DMS53 (cell line): ENCODE measurements around the gene PTPRN2.
"Not testable (repeated sequence)": the region's sequence is repeated elsewhere in the genome, so short reads cannot be mapped to it uniquely, and the experiment has no call there.

ENCODE experiments used
- DNase-seq: peaks from one replicate; lab custom pipeline; 2025; lab: John Stamatoyannopoulos, UW

Gene PTPRN2

DNA sequence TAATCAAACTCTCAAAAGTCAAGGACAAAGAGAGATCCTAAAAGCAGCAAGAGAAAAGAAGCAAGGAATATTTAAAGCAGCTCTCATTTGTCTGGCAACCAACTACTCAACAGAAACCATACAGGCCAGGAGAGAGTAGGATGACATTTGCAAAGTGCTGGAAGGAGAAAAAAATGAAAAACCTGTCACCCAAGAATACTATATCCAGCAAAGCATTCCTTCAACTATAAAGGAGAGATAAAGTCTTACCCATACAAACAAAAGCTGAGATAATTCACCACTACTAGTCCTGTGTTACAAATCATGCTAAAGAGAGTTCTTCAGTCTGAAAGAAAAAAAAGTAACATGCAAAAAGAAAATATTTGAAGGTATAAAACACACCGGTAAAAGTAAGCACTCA is 357.7 kb downstream of the PTPRN2 start:
- DNase-seq: no peak

DNA sequence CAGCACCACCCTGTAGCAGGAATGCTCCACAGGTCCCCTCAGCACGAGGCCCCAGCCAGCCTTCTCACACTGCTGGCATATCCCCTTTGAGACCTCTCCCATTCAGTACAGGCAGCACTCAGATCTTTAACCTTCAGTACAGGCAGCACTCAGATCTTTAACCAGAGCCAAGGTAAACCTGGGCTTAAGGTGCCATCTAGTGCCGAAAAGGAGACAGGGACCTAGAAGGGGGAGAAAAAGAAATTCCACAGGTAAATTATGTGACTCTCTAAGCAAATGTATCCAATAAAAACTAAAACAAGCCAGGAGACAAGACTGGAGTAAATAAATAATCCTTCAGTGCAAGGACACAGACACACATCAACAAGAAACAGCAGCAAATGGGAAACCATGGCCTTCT is 358.6 kb downstream of the PTPRN2 start:
- peak; percentile 59 for DNase-seq

DNA sequence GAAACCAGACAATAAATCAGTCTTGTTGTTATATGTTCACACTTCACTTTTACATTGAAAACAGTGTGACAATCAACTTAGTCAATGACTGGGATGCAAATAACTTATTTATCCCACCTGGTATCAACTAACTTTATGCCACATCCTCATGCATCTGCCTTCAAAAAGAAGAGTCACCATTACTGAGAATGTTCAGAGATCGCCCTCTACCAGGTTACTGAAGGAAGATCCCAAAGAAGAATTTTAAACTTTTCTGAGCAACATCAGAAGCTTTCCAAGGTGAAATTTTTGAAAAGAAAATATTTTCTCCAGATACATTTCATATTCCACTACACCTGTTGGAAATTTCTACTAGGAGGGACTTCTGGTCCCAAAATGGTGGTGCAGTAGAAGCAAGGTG is 359.5 kb downstream of the PTPRN2 start:
- DNase-seq: no peak

DNA sequence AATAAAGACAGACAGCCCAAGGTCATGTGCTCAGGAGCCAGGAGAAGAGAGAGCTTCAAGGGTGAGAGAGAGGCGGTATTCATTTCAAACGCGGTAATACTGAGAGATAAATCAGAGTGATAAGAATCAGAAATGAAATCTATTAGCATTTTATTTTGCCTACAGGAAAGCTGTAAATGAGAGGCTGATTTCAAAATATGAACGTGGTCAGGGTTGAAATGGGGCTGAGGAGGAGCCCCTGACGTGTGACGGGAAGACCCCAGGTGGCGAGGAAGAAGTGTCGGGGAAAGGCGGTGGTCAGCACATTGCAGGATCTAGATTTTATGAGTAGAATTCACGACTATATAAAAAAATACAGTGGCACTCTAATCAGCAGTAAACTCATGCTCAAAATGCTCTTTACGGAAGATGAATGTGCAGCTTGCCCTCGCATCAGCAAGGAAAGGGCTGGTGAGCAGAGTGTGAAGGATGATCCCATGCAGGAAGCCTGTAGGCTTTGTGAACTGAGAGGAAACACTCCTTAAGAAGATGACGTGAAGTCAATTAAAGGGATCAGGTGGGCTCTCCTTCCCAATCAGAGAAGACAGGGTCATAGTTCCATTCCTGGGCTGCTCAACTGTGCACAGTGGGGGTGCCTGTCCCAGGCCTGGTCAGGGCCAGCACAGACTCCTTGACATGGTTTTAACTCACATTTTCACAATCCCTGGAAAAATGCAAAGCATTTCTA is 360.2 kb downstream of the PTPRN2 start:
- DNase-seq: no peak

DNA sequence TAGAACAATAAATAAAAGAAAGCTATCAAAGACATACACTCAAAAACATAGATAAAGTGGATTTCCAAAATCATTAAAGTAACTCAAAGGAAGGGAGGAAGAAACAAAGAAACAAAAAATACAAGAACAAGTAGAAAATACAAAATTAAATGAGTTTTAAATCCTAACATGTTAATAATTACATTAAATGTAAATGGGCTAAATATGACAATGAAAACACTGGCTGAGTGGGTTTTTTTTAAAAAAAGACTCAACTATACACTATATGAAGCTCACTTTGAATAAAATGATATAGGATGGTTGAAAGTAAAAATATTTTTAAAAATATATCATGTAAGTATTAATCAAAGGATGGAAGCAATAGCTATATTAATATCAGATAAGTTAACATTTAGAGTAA is 371.4 kb downstream of the PTPRN2 start:
- DNase-seq: no peak

DNA sequence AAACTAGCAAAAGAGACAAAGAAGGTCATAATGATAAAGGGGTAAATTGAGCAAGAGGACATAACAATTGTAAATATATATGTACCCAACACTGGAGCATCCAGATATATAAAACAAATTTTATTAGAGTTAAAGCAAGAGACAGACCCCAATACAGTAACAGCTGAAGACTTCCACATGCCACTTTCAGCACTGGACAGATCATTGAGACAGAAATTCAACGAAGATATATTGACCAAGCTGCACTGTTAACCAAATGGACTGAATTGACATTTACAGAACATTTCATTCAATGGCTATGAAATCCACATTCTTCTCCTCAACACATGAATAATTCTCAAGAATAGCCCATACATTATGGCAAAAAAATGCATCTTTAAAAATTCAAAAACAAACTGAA is 378.2 kb downstream of the PTPRN2 start:
- no peak for DNase-seq

DNA sequence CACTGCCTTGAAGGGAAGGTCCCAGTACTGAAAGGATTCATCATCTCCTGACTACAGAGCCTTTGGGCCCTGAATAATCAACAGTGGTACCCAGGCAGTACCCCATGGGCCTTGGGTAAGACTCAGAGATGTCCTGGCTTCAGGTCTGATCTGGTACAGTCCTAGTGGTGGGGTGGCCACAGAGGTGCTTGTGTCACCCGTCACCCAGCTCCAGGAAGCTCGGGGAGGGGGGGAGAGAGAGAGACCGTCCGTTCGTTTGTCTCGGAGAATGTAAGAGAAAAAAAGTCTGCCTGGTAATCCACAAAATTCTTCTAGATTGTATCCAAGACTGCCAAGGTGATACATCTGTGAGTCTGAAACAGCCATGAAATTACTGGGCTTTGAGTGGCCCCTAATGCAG is 381.3 kb downstream of the PTPRN2 start:
- no peak for DNase-seq

DNA sequence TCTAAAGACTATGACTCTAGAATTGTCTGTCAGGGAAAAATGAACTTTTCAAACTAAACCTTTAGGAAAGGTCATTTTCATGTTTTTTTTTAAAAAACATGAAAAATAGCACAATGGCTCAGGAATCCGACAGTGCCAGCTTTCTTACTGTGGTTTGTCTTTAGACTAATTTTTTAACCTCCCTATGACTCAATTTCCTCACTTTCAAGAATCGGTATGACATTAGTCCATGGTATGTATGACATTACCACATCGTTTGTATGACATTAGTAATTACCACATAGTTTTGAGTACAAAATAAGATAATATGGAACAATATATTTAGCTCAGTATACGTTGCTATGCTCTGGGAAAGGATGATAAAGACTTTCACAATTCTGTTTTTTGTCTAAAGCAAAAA is 383.2 kb downstream of the PTPRN2 start:
- no peak for DNase-seq

DNA sequence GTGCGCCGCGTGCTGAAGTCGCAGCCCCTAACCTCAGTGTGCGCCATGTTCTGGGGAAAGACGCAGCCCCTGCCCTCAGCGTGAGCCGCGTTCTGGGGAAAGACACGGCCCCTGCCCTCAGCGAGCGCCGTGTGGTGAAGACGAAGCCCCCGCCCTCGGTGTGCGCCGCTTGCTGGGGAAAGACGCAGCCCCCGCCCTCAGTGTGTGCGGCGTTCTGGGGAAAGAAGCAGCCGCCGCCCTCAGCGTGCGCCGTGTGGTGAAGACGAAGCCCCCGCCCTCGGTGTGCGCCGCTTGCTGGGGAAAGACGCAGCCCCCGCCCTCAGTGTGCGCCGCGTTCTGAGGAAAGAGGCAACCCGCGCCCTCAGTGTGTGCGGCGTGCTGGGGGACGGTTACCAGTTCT is 383.7 kb downstream of the PTPRN2 start:
- DNase-seq: not testable (repeated sequence)

DNA sequence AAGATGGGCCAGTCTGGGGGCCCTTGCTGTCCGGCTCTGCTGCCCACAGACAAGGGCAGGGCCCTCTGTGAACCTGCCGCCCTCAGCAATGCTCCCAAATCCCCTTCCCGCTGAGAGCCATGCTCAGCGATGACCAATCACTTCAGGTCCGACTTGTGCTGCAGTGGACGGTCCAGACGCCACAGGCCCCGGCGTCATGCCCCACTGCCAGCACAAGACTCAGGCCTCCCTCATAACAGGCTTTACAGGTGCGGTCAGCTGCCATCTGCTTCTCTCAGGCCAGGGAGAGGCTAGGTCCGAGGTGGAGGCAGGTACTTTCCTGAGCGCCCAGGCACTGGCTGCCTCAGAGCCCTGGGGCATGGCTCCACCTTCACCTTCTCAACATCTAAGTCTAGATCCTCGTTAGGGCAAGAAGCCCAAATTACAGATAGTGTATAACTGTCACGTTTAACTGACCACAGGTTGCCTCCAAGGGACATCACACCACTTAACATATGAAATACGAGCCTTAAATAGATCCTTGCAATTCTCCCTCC is 393.2 kb downstream of the PTPRN2 start:
- DNase-seq: no peak

DNA sequence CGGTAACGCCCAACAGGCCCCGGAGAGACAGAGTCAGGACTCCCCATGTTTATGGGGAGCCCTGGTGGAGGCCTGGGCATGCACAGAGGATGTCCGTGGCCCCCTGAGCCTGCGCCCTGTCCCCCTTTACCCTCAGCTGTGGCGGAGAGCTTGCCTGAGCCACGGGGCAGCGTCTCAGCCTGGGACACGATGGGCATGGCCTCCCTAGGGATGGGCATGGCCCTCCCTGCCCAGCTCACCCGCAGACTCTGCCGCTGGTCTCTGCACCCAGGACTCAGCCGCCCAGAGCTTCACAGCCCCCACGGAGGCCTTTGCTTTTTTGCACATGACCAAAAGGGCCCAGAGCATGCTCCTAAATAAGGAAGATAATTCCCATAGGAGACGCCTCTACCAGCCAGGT is 394.2 kb downstream of the PTPRN2 start:
- DNase-seq: no peak

DNA sequence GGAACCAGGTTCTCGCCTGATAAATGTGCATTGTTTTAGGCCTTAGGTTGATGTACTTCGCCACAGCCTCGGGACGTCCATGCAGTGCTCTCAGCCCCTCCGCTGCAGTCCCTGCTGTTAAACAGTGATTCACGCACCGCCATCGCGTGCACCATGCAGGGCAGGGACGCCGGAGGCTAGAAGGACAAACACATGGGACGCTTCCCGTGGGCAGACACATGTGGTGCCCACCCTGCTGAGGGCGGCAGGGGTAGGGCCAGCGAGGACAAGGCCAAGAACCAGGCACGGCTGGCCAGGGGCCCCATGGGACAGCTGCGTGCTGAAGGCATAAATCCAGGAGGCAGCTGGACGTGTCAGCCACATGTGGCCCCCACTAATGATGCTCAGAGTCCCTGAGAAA is 394.7 kb downstream of the PTPRN2 start:
- no peak for DNase-seq

DNA sequence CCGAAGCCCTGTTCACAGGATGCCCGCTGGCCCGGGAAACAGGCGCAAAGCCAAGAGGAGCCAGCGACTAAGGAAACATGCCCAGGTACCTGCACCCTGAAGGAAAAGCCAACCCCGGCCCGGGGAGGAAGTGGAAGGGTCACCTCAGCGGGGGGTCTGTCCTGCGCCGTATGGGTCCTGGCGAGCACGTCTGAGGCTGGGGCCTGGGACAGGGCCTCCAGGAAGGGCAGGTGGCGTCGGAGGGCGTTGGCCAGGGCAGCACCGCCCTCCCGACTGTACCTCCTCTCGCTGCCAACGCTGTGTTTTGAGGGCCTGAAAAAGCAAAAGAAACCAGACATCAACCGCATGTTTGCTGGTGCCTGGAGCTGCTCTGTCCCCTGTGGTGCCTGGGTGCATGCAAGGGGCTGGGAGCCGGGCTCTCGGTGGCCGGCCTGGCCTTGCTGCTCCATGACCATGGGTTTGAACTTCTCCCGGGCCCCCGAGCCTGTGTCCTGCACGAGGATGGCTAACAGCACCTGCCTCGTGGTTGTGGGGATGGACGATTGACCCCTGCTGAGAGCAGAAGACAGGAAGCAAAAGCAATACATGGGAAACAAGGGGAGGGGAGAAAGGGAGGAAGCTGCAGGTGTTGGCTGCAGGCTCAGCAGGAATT is 395.3 kb downstream of the PTPRN2 start:
- no peak for DNase-seq

DNA sequence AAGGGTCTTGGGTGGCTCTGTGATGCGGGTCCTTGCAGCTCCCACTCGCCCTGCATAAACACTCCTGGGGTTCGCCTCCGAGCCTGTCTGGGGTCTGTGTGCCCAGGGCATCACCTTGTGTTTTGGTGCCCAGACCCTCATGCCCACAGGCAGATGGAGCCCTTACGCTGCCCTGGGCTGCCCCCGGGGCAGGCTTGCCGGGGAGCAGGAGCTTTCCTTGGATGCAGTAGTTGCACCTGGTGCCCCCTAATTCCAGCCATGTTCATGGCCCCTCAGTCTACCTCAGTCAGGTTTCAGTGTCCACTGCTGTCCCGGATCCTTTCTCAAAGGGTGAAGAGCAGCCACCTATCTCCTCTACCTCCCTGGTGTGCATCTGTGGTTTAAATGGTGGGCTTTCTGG is 396.0 kb downstream of the PTPRN2 start:
- no peak for DNase-seq

DNA sequence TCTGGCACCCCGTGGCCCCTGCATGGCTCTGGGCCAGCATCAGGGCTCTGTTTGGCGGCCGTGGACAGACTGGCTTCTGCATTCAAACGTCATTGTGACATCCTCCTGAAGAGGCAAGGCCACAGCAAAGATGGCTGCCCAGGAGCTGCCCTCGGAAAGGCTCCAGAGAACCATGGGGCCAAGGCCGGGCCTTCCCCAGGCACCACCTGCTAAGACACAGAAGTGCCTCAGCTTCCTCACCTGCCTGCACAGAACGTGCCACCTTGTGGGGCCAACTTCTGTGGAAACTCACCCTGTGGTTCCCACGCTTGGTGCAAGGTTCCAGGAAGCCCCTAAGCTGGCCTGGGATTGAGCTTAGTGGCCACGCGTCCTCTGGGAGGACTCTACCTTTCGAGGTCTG is 396.9 kb downstream of the PTPRN2 start:
- no peak for DNase-seq

DNA sequence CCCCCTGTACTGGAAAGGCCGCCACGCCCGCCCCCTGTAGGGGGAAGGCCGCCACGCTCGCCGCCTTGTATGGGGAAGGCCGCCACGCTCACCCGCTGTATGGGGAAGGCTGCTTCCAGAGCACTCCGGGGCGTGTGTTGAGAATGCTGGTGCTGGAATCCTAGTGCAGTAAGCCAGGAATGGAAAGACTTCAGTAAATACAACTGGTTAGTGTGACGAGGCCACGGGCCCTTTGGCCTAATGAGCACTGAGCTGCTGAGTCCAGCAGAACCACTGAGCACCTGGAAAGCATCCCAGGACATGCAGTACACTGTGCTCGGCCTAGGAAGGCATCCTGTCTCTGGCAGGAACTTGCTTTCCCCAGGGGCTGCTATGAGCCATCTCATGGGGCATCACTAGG is 398.9 kb downstream of the PTPRN2 start:
- DNase-seq: no peak

DNA sequence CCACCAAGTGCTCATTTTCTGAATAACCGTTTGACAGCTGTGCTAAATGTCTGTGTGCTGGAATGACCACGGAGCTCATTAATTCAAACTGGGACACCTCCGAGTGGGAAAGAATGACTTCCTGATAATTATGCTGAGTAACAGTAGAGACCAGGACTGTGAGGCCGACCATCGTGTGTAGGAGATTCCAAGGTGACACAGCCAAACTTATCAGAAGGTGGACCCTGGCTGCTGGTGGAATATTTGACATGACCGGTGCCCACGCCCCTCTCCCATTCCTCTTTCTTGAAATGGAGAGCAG is 400.0 kb downstream of the PTPRN2 start:
- DNase-seq: no peak

DNA sequence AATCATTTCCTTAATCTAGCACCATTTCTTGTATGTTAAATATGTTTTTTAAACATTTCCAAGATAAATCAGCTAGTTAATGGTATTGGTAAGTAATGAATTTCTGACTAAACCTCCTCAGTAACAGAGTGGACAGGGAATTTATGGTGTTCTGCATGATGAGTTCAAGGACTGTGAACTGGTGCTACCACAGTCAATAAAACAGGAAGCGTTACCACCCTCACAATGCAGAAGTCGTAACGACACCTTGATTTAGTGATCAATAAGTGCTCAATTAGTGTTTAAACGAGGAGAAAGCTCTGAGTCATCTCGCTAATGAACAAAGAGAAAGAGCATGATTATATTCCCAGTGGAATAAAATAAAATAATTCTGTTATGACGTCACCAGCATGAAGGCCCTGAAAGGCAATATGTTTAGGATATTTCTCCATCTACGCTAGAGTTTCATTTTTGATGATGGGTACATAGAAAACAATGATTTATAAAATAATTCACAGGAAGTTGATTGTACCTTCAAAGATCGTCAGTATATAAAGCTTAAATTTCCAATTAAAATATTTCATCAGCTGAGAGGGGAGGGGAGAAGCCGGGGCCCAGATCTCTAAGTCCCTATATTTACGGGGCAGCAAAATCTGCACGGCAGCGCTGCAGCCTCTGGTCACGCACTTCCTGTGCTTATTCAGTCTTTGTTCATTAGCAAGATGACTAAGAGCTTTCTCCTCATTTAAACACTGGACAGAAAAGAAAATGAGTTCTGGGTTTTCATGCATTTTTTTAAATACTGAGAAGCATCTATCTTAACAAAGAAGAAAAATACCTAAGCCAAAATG is 400.5 kb downstream of the PTPRN2 start:
- no peak for DNase-seq

DNA sequence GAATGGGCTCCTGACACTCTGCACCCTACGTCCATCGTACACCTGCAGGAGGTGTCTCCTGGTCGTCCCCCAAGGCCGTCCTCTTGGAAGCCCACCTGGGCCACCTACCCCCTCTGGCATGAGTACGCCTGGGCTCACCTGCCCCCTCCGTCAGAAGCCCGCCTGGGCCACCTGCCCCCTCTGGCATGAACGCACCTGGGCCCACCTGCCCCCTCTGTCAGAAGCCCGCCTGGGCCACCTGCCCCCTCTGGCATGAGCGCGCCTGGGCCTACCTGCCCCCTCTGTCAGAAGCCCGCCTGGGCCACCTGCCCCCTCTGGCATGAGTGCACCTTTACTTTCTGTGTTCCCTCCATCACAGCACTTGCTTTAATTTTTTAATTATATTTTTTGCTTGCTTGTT is 401.2 kb downstream of the PTPRN2 start:
- DNase-seq: no peak

DNA sequence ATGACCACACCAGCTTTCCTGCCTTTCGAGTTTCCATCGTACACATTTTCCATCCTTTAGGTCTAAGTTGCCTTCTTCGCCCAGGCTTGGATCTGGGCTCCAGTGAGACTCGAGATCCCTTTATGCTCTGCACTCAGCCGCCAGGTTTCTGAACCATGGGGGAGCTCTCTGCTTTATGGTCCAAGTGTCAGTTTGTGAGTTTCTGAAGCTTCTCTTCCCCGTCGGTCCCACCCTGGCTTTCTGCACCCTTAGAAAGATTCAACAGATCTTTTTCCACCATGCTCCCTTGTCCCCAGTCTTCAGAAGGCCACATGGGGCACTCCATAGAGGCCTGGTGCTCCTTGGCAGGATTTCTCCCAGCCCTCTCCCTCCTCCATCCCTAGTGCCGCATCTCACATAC is 402.0 kb downstream of the PTPRN2 start:
- DNase-seq: no peak

DNA sequence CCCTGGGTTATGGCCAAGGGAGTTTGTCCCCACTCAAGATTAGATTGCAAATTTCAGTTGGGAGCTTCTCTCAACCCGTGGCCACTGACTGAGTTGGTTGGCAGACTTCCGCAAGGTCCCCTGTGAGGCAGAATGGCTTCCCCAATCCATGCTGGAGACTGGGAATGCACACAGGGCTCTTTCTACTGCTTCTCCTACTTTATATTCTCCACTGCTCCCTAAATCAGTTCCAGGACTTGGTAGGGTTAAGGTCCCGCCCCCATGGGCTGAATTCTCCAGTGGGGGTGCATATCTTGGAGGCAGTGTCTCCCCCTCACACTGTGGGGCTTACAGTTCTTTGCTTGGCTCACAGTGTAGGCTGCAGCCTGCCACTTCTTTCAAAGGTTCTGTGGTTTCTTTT is 404.2 kb downstream of the PTPRN2 start:
- no peak for DNase-seq

DNA sequence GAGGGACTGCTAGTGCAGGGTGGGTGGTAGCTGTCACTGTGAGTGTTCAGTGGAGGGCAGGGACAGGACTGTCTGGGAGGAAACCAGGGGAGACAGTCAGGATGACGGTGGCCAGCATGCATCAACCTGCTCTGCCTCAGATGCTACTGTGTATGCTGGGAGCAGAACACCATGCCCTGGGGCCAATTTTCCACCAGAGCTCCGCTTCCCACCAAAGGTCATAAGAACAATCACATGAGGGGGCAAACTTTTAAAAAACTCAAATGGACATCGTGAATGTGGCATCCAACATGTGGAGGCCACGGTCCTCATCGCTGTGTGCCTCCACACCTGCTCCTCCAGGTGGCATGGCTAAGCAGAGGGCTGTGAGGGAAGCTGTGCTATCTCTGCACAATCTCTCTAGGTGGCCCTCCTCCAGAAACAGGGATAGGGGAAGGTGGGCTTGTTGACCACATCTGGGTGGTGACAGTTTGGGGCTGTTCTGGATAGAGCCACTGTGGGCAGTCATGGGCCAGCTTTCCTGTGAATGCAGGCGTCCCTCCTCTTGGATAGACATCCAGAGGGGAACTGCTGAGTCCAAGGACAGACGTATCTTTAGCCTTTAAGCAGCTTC is 411.0 kb downstream of the PTPRN2 start:
- DNase-seq: no peak

DNA sequence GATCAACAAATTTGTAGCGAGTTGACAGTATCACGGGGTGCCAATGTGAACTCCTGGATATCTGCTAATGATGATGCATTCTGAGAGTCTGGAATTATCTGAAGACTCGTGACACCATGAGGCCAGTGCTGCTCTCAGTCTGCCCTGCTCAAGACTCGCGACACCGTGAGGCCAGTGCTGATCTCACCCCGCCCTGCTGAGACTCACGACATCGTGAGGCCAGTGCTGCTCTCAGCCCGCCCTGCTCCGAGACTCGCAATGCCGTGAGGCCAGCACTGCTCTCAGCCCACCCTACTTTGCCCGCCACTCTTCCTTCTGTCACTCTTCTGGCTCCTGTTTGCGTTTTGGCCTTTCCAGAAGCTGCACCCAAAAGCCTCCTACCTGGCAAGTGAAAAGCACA is 411.8 kb downstream of the PTPRN2 start:
- no peak for DNase-seq
